Ovary (tissue), 3 donors: Measurements from ENCODE around the gene CREBRF.

ENCODE experiments used
- EP300 ChIP-seq: sonication (generic); formaldehyde crosslinking; IDR thresholded peaks from one replicate; pipeline ENCODE4 v1.6.1; 2017; ENCODE audit warnings: antibody characterized with exemption
- POLR2A ChIP-seq: fragments of 450-650 bp; IDR thresholded peaks from one replicate; pipeline ENCODE4 v1.6.1; 2017; ENCODE audit warnings: antibody characterized with exemption, mild to moderate bottlenecking, moderate library complexity
- TF ChIP-seq, protein P1 (sequence below), 3 donors: fragments of 450-650 bp in 2 of 3; fragments of 200-600 bp in 1 of 3; IDR thresholded peaks; one replicate each; pipeline versions ENCODE4 v1.5.1 to v1.8.0; 2016 to 2022; ENCODE audit warnings: antibody characterized with exemption in 3 of 3, mild to moderate bottlenecking in 1 of 3
- donor health status: DM: no; HTN: no; CAD: no.

DNA sequence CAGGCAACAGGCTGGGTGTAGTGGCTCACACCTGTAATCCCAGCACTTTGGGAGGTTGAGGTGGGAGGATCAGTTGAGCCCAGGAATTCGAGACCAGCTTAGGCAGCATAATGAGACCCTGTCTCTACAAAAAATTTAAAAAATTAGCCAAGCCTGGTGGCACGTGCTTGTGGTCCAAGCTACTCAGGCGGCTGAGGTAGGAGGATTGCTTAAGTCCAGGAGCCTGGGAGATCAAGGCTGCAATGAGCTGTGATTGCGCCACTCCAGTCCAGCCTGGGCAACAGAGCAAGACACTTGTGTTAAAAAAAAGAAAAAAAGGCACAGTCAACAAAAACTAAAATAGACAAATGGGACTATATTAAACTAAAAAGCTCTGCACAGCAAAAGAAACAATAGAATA lies 43.3 kb upstream of the CREBRF start:
- TF ChIP-seq, protein P1, sequence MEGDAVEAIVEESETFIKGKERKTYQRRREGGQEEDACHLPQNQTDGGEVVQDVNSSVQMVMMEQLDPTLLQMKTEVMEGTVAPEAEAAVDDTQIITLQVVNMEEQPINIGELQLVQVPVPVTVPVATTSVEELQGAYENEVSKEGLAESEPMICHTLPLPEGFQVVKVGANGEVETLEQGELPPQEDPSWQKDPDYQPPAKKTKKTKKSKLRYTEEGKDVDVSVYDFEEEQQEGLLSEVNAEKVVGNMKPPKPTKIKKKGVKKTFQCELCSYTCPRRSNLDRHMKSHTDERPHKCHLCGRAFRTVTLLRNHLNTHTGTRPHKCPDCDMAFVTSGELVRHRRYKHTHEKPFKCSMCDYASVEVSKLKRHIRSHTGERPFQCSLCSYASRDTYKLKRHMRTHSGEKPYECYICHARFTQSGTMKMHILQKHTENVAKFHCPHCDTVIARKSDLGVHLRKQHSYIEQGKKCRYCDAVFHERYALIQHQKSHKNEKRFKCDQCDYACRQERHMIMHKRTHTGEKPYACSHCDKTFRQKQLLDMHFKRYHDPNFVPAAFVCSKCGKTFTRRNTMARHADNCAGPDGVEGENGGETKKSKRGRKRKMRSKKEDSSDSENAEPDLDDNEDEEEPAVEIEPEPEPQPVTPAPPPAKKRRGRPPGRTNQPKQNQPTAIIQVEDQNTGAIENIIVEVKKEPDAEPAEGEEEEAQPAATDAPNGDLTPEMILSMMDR (IDR thresholded peaks at IDR 0.05): no peak
- no peak for TF ChIP-seq EP300
- TF ChIP-seq POLR2A: no peak
